Cardiac fibroblast (primary cell): ENCODE results near the gene KRT37.

Experiments
- DNase-seq, 2 donors: peaks; one replicate each; pipeline versions ENCODE4 v3.0.0 to v3.0.0-alpha.2; 2010; ENCODE audit warnings: low read depth in 2 of 2
- H3K4me3 ChIP-seq, 2 donors: replicated peaks in 1 of 2; 1 replicate in 1 of 2; 2 replicates in 1 of 2; pipeline ENCODE4 v1.5.1; 2011; ENCODE audit warnings: low read depth in 2 of 2, low read length in 2 of 2, mild to moderate bottlenecking in 2 of 2, moderate library complexity in 1 of 2
- TF ChIP-seq, protein P1 (sequence below): IDR thresholded peaks from one replicate; pipeline ENCODE4 v1.5.1; 2011; ENCODE audit warnings: low read depth, mild to moderate bottlenecking, low read length, inconsistent platforms

KRT37 gene

DNA sequence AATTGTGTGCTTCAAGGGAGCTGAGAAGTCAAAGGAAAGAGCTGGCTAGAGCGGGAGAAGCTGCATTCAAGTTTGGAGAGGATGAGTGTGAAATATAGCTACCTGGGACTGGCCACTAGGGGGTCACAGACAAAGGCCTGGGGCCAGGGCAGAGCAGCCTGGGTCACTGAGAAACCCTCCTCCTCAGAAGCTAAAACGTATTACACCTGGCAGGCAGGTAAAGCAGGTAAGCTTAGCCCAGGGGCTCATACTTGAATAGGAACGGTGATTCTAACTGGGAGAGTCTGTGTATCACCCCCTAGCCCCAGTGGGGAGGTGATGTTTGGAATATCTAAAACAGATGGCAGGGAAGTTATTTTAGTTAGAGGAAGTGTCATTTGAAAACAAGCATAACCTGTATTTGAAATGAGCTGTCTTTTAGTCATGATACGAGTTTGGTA lies 6.8 kb downstream of the KRT37 start:
- no peak overlapping the region for H3K4me3 ChIP-seq
- DNase-seq, result no peak
- TF ChIP-seq, protein P1, sequence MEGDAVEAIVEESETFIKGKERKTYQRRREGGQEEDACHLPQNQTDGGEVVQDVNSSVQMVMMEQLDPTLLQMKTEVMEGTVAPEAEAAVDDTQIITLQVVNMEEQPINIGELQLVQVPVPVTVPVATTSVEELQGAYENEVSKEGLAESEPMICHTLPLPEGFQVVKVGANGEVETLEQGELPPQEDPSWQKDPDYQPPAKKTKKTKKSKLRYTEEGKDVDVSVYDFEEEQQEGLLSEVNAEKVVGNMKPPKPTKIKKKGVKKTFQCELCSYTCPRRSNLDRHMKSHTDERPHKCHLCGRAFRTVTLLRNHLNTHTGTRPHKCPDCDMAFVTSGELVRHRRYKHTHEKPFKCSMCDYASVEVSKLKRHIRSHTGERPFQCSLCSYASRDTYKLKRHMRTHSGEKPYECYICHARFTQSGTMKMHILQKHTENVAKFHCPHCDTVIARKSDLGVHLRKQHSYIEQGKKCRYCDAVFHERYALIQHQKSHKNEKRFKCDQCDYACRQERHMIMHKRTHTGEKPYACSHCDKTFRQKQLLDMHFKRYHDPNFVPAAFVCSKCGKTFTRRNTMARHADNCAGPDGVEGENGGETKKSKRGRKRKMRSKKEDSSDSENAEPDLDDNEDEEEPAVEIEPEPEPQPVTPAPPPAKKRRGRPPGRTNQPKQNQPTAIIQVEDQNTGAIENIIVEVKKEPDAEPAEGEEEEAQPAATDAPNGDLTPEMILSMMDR, result peak; percentile 15

DNA sequence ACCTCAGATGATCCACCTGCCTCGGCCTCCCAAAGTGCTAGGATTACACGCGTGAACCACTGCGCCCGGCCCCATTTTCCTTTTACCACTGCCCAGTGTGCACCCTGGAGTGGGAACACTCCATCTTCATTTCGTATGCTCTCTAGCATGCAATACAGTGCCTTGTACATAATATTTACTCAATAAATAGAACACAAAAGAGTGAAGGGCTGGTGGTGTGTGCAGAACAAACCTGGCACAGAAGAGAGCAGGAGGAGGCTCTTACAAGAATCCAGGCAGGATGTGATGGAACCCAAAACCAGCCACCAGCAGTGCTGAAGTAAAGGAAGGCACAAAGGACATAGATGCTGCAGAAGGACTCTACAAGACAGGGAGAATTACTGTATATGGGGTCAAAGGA lies 7.3 kb downstream of the KRT37 start:
- DNase-seq, result no peak
- TF ChIP-seq, protein P1, result no peak
- no peak overlapping the region for H3K4me3 ChIP-seq

DNA sequence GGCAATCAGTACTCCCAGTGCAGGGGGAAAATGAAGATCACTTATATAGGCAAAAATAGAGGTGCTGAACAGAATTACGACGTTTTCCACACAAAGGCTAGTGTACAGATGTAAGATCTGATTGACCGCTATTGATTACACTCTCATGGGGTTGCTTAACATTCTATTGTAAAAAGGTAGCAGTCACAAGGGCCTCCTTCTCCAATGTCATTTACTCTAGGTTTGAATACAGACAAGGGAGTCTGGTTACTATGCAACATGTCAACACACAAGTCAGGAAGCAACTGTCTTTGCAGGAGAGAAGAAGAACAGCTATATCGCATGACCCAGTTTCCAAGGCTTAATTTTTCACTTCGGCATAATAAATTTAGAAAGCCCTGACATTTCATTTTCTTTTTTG lies 7.9 kb downstream of the KRT37 start:
- DNase-seq, result no peak
- TF ChIP-seq, protein P1, result no peak
- H3K4me3 ChIP-seq, result no peak overlapping the region

DNA sequence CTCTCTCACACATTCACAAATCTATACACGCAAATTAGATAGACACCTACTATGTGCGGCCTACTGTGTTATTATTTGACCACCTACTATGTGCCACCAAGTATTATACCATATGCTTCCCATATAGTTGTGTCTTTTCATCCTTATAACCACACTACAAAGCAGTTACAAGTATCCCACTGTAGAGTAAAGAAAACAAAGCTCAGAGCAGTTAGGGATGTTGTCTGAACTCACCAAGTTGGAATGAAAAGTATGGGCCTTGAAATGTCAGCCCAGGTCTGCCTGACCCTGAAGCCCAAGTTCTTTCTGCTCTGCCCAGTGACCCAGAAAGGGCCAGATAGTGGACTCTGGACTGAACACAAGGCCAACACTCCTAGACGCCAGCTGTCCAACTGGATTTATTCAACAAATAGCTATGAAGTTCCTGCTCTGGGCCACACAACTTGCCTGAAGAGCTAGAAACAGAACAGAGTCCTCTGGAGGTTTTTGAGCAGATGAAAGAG lies 8.5 kb downstream of the KRT37 start:
- TF ChIP-seq, protein P1, result no peak
- no peak overlapping the region for H3K4me3 ChIP-seq
- peak; percentile 19 to 43 for DNase-seq

DNA sequence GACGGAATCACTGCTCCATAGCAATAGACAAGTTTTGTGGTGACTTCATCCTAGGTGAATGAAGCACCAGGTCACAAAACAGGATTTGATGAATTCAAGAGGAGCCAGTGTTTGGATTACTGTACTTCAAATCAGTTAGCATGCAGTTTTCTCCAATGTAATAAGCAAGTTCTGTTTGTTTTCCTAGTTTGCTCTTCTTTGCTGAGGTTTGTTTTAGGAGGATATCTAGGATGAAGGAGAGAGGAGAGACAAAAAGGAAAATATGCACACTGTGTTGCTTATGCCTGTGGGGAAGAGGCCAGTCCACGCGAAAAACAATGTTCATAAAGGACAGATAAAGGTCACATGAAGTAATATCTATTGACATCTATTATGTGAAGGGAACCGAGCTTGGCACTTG lies 9.0 kb downstream of the KRT37 start:
- TF ChIP-seq, protein P1, result no peak
- no peak overlapping the region for H3K4me3 ChIP-seq
- no peak for DNase-seq

DNA sequence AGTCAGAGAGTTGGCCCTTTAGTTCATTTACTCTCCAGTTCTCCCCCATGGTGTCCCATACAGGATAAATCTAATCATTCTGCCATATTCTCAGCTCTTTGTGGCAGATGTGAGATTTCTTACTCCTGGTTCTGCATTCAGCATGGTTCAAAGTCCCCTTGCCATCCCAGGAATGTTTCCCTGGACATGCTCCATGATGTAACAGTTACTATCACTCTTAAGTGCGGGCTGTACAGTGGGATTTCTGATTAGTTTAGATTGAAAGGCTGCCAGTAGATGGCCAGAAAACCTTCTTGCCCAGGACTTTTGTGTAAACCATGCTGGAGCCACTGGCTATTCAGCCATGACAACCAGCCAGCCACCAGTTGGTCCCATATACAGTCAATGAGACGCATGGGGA lies 10.4 kb downstream of the KRT37 start:
- TF ChIP-seq, protein P1, result no peak
- no peak overlapping the region for H3K4me3 ChIP-seq
- DNase-seq, result no peak

DNA sequence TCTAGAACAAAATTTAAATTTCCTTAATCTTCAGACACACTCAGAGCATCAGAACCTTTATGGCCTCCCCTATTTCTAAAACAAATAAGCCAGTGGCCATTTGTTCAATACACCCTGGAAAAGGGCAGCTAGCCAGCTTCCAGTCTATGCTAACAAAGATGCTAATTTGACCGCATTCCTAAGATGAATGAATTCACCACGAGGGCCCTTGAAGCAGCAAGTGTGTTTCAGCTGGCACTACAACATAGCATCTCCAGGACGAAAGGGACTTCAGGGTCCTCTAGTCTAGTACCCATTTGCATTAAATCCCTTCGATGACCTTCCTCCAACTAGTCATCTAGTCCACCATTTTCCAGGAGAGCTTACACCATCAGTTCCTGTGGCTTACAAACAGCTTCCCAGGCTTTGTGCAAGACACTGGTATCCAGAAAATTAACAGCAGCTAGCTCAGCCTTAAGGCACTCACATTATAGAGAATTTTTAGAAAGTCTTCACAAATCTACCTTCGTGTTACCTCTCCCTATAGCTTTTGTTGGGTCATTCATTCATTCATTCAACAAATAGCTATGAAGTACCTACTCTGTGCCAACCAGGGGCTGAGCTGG lies 10.9 kb downstream of the KRT37 start:
- TF ChIP-seq, protein P1, result no peak
- no peak overlapping the region for H3K4me3 ChIP-seq
- no peak for DNase-seq
